Nephron (organoid): ENCODE results near the gene COL6A5.
"Not testable (repeated sequence)": the region's sequence is repeated elsewhere in the genome, so short reads cannot be mapped to it uniquely, and the experiment has no call there.

Source experiments
- H3K27ac Mint-ChIP-seq, 3 experiments: 2 replicates each; pipeline ENCODE4 v1.8.0; 2020; ENCODE audit warnings: mixed read lengths in 3 of 3, mild to moderate bottlenecking in 2 of 3, moderate library complexity in 1 of 3
- H3K27me3 Mint-ChIP-seq: 2 replicates; pipeline ENCODE4 v1.8.0; 2021; ENCODE audit warnings: low read depth, mild to moderate bottlenecking, moderate library complexity, mixed read lengths
- H3K36me3 Mint-ChIP-seq: 2 replicates; pipeline ENCODE4 v1.8.0; 2020; ENCODE audit warnings: low read depth, mixed read lengths
- H3K4me1 Mint-ChIP-seq: 2 replicates; pipeline ENCODE4 v1.8.0; 2020; ENCODE audit warnings: mixed read lengths
- H3K4me3 Mint-ChIP-seq, 3 experiments: 2 replicates each; pipeline ENCODE4 v1.8.0; 2020; ENCODE audit warnings: mild to moderate bottlenecking in 3 of 3, mixed read lengths in 3 of 3, moderate library complexity in 2 of 3
- H3K9me3 Mint-ChIP-seq: 2 replicates; pipeline ENCODE4 v1.8.0; 2020; ENCODE audit warnings: mixed read lengths
- CTCF ChIP-seq, 3 experiments: fragments of 200-600 bp; sonication (generic); IDR thresholded peaks; one replicate each; pipeline ENCODE4 v1.5.0; 2021; ENCODE audit warnings: antibody characterized with exemption in 3 of 3; ENCODE audit not compliant: unreplicated experiment in 3 of 3

The COL6A5 gene

DNA sequence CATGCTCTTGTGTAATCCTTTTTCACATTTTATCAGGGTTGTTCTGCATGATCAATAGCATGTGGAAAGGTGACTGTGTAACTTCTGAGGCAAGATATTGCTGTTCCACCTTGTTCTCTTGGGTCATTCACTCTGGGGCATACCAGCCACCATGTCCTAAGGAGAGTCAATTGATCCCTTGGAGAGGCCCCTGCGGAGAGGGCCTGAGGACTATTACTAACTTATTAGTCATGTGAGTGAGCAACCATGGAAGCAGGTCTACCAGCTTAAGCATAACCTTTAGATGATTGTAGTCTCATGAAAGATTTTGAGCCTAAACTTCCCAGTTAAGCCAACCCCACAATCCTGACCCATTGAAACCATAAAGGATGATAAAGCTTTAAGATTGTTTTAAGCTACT lies 22.0 kb upstream of the COL6A5 start:
- TF ChIP-seq CTCF (IDR thresholded peaks at IDR 0.05; ENCODE audit: unreplicated experiment in 3 of 3): no peak
- H3K4me1 Mint-ChIP-seq: no peaks in the 10 kb centered on the region
- H3K9me3 Mint-ChIP-seq: peaks cover 11% of the 10 kb centered on the region
- H3K27me3 Mint-ChIP-seq: peaks cover 5% of the 10 kb centered on the region
- no peak overlapping the region for H3K27ac Mint-ChIP-seq
- H3K36me3 Mint-ChIP-seq: no peaks in the 10 kb centered on the region
- no peak overlapping the region for H3K4me3 Mint-ChIP-seq

- no peak overlapping the region for H3K27ac Mint-ChIP-seq
- peaks cover 7% of the 10 kb centered on the region for H3K4me1 Mint-ChIP-seq
- H3K9me3 Mint-ChIP-seq: peaks cover 35% of the 10 kb centered on the region
- peaks cover 42% of the 10 kb centered on the region for H3K27me3 Mint-ChIP-seq
- peaks cover 6% of the 10 kb centered on the region for H3K36me3 Mint-ChIP-seq
- H3K4me3 Mint-ChIP-seq: no peak overlapping the region
- no peak for TF ChIP-seq CTCF (IDR thresholded peaks at IDR 0.05; ENCODE audit: unreplicated experiment in 3 of 3)
Observed at GRCh38 chr3:130340766-130341165, 4.7 kb upstream of the COL6A5 start.

DNA sequence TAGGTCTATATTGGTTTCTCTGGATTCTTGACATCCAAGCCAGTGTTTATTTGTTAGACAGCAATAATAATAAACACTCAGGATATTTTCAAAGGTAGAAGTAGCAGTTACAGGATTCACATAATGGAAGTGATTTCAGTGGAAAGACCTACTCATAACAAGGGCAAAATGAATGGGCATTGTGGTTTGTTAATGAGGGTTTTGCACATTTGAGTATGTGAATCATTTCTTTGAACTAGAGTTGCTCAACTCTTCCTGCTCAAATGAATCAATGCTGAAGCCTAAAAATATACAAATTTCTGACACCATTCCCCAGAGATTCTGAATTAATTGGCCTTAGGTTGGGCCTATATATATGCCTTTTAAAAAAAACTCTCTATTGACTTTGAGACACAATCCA lies 4.1 kb upstream of the COL6A5 start:
- H3K27me3 Mint-ChIP-seq: peaks cover 48% of the 10 kb centered on the region
- H3K4me3 Mint-ChIP-seq: no peak overlapping the region
- peaks cover 29% of the 10 kb centered on the region for H3K9me3 Mint-ChIP-seq
- no peak for TF ChIP-seq CTCF (IDR thresholded peaks at IDR 0.05; ENCODE audit: unreplicated experiment in 3 of 3)
- H3K4me1 Mint-ChIP-seq: peaks cover 7% of the 10 kb centered on the region
- H3K36me3 Mint-ChIP-seq: peaks cover 6% of the 10 kb centered on the region
- H3K27ac Mint-ChIP-seq: no peak overlapping the region

- no peak for TF ChIP-seq CTCF (IDR thresholded peaks at IDR 0.05; ENCODE audit: unreplicated experiment in 3 of 3)
Observed at GRCh38 chr3:130341882-130342281, 3.6 kb upstream of the COL6A5 start.

GRCh38 chr3:130342821-130343661 lies 2.4 kb upstream of the COL6A5 start:
- H3K4me1 Mint-ChIP-seq: peaks cover 7% of the 10 kb centered on the region
- no peak for TF ChIP-seq CTCF (IDR thresholded peaks at IDR 0.05; ENCODE audit: unreplicated experiment in 3 of 3)
- H3K9me3 Mint-ChIP-seq: peaks cover 19% of the 10 kb centered on the region
- H3K4me3 Mint-ChIP-seq: no peak overlapping the region
- peaks cover 61% of the 10 kb centered on the region for H3K27me3 Mint-ChIP-seq
- H3K27ac Mint-ChIP-seq: no peak overlapping the region
- peaks cover under 1% of the 10 kb centered on the region for H3K36me3 Mint-ChIP-seq

More at GRCh38 chr3:130341882-130342281, 3.6 kb upstream of the COL6A5 start:
- Mint-ChIP-seq H3K4me1 (peaks cover 7% of the 10 kb centered on the region), H3K27me3 (peaks cover 53% of the 10 kb centered on the region), H3K36me3 (peaks cover 6% of the 10 kb centered on the region), H3K27ac (no peak overlapping the region), H3K9me3 (peaks cover 25% of the 10 kb centered on the region), H3K4me3 (no peak overlapping the region)

DNA sequence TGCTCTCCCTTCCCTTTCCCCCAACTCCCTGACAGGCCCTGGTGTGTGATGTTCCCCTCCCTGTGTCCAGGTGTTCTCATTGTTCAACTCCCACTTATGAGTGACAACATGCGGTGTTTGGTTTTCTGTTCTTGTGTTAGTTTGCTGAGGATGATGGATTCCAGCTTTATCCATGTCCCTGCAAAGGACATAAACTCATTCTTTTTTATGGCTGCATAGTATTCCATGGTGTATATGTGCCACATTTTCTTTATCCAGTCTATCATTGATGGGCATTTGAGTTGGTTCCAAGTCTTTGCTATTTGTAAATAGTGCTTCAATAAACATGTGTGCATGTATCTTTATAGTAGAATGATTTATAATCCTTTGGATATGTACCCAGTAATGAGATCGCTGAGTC lies 2.8 kb downstream of the COL6A5 start:
- peaks cover 58% of the 10 kb centered on the region for H3K27me3 Mint-ChIP-seq
- not testable (repeated sequence) for H3K9me3 Mint-ChIP-seq, H3K27ac Mint-ChIP-seq, H3K4me3 Mint-ChIP-seq, H3K36me3 Mint-ChIP-seq, H3K4me1 Mint-ChIP-seq
